Measurements from ENCODE around the gene CACNA1C.

DNA sequence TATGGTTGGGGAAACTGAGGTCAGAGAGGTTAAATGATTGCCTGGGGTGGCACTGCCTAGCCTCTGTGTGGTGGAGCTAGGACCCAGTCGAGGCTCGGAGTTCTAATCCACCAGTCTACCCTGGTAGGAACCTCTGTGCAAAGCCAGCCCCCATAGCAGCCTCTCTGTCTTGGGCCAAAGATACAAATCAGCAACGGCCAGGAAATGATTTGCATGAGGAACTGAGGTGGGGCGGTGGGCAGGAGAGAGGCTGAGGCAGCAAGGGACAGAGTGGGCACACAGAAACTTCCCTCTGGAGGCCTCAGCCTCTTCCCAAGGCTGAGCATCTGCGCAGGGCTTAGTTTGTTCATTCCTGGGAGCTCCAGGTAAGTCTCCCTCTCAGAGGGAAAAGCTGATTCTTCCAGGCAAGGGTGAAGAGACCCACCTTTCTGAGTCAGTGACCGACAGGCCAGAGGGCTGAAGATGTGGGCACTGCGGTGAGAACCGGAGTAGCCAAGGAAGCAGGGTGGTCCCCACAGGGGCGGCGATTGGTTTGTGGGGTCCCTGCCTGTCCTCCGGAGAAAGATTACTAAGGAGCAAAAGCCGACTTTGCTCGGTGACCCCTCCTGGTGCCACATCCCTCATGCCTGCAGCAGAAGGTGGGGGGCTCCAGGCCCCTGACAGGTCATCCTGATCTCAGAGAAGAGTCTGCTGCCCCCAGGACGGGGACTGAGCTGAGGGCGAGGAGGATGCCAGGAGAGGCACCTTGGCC lies 134.6 kb downstream of the CACNA1C start:
- TF ChIP-seq CTCF (conservative IDR thresholded peaks at IDR 0.05) (no peak), EZH2 (IDR thresholded peaks at IDR 0.05; ENCODE audit: low read depth) (no peak)

Data from PC-9 (cell line).